ENCODE data around the gene ZNF385D.

The ZNF385D gene

DNA sequence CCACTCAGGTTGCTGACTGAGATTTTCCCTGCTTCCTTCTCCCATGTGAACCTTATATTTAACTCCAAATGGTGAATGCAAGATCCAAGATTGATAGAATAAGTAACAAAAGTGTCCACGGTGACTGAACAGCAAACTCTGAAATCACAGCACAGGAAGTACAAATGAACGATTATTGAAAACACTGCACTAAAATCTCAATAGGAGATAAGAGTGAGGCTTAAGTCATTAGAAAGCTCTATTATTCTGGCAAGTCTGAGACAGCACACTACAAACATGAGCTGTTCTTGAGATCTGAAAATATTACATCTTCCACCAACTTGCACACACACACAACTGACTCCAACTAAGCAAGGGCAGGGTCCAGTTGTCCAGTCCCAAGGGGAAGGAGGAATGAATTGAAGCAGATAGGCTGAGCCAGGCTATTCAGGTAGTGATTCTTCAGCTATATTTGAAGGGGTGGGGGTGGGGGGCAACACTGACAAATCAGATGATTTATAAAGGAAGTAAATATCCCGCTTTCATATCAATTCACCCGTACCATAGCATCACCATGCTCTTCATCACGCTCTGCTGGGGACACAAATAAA, 2.9 kb downstream of the ZNF385D start:
- no peak for DNase-seq

DNA sequence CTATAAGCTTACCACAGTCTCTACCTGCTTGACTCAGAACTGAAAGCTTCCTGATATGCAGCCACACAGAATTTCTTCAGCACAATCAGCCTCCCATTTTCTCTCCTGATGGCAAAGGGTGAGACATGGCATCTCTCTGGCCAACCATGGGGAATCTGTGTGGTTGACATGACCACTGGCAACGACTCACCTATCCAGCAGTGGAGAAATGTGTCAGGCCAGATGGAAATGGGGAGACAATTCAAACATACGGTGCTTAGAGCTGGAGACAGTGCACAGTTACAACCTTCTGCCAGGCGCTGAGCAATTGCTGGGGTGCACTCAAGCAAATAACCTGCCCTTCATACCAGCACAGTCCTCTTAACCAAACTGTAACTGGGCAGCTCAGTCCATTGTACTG, 3.6 kb downstream of the ZNF385D start:
- DNase-seq, result no peak

DNA sequence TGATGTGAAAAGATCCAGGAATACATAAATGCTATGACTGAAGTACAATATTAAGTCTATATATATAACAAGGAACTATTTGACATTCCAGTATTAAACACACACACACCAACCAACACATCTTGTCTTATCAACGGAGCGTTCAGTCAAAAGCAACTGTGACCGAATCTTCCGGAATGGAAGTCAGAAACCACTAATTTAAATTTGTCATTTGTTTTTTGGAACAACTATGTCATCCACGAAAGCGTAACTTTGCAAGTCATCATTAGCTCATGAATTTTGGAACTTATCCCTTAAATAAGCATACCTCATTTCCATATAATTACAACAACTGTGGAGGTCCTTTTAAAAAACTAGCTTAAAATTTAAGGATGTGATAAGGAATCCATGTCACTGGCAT, 5.0 kb downstream of the ZNF385D start:
- DNase-seq, result no peak

DNA sequence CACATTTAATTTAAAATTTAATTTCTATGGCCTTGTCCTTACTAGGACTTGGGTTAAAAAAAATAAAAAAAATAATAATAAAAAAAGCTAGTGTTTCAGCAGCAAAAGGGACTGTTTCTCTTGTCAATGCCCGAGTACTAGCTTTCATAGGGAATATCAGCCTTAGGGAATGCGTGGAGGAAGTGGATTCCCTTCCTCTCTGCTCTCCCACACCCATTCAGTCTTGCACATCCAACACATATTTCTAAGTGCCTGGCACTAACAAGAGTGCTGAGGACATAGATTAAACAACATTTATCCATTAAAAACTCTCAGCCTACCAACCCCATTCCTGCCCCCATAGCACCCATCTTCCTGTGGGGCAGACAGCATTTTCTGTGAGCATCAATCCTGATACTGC, 6.2 kb downstream of the ZNF385D start:
- no peak for DNase-seq

DNA sequence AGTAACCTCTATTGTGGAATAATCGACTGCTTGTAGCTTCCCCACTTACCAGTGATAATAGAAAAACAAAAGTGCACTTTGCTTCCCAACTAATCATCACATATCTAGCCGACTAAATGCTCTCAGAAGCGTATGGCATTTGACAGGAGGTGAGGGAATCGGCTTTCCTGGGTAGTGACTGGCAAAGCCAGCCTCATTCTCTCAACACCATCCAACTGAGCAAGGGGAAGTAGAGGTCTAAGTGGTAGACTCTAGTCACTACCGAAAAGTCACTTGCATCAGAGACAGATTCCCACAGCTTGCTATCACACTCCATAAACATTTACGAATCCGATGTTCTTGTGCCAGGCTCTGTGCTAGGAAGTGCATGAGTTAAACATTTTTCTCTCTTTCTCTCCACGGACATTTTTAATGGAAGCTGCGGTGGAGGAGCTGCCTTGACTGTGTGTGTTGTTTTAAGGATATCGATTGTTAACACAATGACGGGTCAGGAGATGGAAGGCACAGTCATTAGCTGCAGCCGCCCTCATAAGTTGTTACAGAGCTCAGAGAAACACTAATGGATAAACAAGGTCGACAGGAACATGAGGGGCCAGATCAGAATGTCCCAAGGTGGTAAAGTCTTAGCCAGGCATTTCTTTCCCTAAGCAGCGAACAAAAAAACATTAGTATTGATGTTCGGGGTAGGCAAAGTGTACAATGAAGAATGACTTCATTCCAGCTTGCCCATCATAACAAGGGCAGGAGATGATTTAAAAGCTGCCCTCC, 11.9 kb downstream of the ZNF385D start:
- no peak for DNase-seq

DNA sequence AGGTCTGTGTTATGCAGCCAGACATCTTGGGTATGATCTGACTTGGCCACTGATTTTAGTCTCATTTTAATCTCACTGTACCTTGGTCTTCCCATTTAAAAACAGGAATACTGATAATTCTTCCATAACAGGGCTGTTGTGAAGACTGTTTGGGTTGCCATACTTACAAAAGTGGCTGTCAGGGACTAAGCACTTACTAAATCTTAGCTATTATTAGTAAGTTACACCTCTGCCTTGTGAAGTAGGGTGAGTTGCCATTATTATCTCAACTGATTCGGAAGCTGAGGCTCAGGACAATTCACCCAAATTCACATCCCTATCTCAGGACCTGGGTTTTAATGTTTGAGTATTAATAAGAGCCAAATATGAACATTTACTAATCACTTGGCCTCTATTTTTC, 12.7 kb downstream of the ZNF385D start:
- DNase-seq, result no peak

DNA sequence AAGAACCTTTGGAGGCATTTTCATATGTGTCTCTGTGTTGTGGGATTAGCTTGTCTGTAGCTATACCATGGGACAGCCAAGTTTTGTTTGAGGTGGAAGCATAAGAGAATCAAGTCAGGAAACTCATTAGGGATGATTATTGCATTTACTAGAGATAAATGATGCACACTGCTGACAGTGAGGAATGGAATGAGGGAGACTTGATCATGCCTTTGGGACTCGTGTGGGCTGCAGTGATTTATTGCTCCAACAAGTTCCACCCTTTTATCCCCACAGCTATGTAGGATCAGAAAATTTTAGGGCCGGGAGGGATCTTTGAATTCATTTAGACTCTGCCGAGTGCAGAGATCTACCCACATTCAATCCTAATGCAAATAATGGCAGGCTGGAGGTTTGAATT, 16.3 kb downstream of the ZNF385D start:
- no peak for DNase-seq

DNA sequence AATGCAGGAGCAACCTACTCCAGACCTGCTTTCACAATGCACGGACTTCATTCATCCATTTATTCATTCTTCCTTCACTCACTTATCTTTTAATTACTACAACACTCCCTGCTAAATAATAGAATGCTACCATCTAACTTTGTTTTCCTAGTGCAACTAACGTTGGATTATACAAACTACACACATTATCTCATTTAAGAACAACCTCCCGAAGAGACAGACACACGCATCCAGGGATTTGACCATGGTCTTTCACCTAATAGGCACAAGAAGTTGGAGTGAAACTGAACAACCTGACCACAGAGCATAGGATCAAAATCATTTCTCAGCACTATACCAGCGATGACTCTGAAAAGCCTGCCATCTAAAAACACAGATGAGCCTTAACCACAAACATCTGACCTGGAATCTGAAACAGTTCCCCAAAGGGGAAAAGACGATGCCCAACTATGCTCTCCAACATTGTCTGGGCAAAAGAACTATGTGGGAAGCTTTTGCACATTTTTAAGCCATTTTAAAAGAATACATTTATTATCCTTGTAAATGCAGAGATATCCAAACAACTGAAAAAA, 21.0 kb downstream of the ZNF385D start:
- DNase-seq, result no peak

DNA sequence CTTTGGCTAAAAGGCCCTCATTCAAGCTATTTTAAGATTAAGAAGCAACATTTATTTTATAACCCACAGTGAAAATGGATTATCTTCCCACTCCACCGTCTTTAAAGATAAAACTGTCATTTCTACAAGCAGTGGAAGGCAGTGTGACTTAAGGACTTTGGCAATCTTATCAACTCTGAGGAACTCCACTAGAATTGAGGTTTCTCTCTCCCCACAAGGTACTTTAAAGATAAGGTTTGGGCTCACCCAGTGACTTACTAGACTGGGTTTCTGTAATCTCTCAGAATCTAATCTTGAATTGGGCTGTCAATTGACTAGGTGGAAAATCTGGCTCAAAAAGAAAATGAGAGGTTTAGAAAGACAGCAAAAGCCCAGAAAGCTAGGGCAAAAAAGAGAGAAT, 21.7 kb downstream of the ZNF385D start:
- DNase-seq, result no peak

DNA sequence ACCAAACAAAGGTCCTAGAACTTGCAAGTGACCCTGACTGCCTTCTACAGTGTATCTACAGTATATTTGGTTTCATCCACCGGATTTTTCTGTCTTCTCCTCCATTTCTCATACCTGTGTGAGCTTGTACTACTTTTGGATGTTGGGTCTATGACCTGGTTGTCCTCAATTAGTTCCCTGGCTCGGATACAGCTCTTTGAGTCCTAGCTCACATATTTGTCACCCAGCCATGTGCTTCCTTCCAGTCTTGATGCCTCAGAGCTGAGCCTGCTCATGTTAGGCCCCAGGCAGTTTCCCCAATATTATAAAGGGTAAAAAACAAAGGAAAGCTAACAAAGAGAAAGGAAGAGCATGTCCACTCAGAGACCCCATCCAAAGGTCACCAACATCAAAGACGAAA, 28.2 kb downstream of the ZNF385D start:
- DNase-seq, result no peak

DNA sequence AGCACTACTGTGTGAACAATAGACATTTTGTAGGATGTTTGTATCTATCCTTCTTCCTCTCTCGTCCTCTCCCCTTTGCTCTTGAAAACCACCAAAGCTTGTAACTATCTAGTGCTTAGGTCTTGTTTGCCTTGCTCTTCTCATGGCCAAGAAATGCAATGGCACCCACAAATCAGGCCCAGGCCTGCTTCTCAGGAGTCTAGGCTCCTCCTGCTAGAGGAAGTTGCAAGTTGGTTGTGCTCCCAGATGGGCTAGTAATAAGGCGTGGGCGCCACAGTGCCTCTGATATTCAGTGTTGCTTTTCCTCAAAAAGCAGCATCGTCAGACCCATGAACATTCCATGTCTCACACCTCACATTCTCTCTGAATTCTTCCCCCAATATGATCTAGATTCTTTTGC, 28.7 kb downstream of the ZNF385D start:
- no peak for DNase-seq

DNA sequence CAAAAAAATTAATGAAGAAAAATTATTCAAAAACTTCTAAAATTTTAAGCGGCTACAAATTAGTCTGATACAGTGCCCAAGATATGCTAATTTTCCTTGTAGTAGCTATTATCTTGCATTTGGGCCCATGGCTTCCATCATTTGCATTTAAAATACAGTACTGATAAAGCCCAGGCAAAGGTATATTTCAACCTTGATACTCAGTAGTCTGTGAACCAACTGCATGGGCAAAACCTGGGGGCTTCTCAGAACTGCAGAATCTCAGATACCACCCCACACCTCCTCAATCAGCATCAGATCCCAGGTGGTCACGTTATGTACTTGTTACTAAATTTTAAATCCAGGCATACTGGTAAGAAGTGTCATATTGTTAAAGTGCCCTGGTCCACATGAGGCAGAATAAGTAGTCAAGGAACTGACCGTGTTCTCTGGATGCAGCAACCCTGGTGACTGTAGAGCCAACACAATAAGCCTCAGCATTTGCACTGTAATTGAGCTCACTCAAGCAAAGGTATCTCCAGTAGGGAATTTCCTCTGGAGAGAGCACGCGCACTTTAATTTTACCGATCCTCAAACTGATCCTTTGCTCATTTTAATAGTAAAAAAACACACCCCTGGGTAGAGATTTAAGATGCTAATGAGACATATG, 31.9 kb downstream of the ZNF385D start:
- DNase-seq, result no peak

DNA sequence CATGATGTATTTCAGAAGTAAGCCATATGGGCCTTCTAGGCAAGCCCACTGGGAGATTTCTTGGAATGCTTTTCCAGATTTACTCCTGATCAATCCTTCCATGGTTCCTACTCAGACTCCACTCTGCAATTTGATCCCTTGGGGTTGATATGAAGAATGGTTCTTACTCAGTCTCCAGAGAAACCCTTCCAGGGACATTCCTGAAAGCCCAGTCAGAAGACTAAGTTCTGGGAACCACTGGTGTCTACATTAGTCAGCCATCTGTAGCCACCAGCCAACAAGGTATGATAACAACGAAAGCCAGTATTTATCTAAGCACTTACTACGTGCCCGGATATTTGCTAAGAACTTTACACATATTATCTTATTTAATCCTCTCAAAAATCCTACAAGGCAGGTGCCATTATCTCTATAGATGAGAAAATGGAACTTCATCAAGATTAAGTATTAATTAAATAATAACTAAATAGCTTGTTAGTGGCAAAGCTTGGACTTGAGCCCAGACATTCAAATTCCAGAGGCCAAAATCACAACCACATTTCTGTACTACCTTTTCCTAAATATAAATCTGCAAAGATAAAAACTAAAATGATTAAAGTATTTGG, 32.7 kb downstream of the ZNF385D start:
- no peak for DNase-seq

DNA sequence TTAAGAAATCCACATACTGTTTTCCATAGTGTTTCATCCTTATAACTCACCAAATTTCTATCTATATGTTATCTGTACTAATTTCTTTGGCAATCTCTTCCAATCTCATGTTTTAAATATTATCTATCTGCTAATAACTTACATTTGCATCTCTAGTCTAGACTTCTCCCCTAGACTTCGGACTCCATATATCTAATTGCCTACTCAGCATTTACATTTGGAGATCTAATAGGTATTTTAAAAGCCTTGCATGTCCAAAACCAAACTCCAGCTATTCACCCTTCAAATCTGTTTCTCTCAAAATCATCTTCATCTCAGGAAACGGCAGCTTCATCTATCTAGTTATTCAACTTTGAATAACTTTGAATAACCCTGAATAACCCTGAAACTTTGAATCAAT, 35.3 kb downstream of the ZNF385D start:
- DNase-seq, result no peak

DNA sequence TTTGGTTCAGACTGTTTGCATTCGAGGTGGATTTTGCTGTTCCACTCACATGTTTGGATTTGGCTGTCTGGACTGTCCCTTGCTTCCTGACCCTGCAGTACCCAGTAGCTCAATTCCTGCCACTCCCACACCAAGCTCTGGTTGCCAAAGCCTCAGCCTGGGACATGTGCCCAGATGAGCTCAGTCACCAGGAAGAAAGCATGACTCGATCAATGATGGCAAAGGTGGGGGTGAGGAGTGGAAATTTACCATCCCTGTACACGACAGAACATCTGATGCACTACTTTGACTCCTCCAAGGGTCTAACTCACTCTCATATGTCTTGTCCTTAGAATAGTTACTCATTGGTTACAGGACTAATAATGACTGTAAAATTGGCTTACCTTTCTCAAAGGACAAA, 45.2 kb downstream of the ZNF385D start:
- no peak for DNase-seq

DNA sequence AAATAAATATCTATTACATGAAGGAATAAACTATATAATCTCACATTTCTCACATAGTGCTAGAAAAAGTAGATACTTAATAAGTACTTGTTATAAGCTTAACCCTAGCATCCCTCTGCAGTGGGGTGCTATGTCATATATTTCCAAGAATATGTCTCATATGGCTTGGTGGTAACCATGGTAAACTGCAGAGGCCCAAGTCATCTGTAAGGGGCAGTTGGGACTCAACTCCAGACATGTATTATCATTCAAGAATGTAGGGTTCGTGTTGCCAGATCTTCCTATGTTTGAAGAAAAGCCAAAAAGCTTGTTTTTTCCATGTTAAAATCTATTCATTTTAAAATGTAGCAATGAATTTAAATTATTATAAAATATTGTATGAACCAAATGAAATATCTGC, 46.2 kb downstream of the ZNF385D start:
- DNase-seq, result no peak

DNA sequence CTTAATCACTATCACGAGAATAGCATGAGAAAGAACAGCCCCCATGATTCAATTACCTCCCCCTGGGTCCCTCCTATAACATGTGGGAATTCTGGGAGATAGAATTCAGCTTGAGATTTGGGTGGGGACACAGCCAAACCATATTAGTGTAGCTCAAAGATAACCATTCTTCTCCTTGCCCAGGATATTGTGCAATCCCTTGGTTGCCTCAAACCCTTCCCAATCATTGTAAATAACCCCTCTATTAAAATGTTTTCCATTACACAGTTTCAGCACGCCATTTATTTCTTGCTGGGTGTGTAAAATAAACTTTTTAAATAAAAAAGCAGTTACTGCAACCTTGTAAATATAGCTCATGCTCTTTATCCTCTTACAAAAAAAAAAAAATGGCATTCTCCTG, 47.7 kb downstream of the ZNF385D start:
- DNase-seq, result no peak

DNA sequence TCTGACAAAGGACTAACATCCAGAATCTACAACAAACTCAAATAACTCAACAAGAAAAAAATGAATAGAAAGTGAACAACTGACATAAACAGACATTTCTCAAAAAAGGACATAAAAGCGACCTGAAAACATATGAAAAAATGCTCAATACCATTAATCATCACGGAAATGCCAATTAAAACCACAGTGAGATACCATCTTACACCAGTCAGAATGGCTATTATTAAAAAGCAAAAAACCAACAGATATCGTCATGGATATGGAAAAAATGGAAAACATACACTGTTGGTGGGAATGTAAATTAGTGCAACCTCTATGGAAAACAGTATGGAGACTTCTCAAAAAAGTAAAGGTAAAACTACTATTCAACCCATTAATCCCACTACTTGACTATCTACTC, 53.3 kb downstream of the ZNF385D start:
- DNase-seq, result no peak

DNA sequence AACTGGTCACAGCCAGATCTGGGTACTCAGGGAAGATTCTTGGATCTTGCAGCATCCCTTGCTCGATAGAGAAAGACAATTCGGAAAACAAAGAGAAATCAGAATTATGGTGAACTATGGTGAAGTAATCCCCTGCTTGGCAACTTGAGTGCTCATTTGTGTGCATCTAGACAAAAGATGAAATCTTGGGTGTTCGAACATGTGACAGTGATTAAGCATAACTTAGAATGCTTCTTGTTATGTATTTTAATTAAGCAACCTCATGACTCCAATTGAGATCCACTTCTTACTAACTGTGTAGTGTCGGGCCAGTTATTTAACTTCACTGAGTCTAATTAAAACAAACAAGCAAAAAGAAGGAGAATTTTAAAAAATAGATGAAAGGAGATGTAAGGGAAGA, 56.5 kb downstream of the ZNF385D start:
- DNase-seq, result no peak

DNA sequence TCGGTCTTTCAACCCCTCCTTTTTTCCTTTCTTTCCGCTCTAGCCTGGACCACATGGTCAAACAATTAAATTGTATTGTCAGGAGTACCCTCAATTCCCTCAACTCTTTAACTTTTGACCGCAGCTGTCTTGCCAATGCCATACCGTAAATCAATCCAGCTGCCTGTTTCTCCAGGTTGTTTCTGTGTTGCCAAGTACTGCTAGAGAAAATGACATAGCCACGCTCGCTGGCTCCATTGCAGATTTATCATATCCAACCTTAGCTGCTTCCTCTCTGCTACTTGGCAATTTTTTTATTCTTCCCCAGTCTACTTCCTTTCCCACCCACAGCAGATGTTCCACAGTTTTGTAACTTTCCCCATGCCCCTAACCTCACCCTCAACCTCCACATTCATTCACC, 60.0 kb downstream of the ZNF385D start:
- no peak for DNase-seq

DNA sequence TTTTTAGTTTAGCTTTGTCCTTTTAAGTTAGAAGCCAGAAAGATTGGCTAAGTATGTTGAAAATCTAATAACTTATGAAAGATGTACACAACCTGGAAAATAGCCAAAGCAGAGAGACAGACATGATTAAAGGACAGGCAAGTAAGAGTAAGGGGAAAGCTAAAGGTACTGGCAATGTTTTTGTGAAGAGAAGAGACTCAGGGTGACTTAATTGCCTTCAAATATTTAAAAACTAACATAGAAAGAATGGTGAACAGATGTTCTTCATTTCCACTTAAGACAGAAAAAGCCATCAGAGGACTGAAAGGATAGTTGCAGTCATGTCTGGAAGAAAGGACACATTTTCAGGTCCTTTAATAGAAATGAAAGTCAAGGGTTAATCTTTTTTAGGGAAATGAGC, 68.8 kb downstream of the ZNF385D start:
- DNase-seq, result no peak

DNA sequence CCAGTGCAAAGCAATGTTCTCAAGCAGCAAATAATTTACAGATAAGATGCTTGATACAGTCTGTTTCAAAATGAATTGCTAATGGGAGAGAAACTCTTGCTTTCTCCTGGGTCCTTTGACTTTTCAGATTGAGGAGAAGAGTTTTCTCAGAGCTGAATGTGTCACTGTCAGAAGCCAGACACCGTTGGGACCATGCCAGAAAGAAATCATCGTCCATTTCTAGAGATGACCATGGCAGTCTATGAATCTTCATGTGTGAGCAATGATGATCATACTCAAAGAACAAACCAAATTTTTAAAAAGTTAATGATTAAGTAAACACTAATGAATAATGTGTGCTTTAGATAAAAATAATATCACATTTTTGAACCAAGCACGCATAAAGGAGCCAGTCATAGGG, 77.6 kb downstream of the ZNF385D start:
- no peak for DNase-seq

DNA sequence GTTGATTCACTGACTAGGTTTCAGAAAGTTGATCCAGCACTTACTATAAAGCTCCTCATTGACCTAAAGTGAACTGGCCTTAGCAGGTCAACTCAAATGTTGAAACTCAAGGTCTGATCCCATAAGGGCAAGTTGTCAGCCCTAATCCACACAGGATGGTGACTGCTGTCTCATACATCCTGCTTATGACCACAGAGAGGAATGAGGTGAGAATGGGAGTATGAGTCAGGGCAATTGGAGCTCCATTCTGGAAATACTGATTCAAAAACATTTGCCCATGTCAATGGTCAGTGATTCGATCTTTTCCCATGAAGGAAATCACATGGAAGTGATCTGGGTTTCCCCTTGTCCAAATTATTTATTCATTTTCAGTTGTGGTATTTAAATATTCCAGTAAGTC, 78.7 kb downstream of the ZNF385D start:
- DNase-seq, result no peak

DNA sequence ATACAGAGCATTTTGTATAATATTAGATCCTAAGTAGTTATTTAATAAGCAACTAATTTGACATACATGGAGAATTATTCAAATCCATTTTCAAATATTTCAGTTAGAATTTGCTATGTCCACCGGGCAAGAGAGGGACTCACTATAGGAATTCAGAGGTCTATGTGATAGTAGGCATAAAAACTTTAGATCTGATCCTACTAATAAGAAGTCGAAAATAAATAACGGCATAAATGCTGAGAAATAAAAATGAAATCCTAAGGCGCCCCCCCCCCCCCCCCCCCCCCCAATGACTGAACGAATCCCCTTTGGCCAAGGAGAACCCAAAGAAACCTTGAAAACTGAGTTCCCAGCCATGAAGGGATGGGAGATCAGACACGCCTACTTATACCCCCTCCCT, 80.6 kb downstream of the ZNF385D start:
- DNase-seq, result no peak

Data from NCI-H524 (cell line).